HG02938 (cell line): ENCODE measurements around the gene SUMF1.
"Not testable (repeated sequence)": the region's sequence is repeated elsewhere in the genome, so short reads cannot be mapped to it uniquely, and the experiment has no call there.

Source experiments
- ATAC-seq: cut with Tn5 transposase; IDR thresholded peaks from one replicate; pipeline ENCODE4 v1.9.1; 2021; ENCODE audit warnings: mild to moderate bottlenecking, moderate library complexity; ENCODE audit not compliant: unreplicated experiment

Gene SUMF1

DNA sequence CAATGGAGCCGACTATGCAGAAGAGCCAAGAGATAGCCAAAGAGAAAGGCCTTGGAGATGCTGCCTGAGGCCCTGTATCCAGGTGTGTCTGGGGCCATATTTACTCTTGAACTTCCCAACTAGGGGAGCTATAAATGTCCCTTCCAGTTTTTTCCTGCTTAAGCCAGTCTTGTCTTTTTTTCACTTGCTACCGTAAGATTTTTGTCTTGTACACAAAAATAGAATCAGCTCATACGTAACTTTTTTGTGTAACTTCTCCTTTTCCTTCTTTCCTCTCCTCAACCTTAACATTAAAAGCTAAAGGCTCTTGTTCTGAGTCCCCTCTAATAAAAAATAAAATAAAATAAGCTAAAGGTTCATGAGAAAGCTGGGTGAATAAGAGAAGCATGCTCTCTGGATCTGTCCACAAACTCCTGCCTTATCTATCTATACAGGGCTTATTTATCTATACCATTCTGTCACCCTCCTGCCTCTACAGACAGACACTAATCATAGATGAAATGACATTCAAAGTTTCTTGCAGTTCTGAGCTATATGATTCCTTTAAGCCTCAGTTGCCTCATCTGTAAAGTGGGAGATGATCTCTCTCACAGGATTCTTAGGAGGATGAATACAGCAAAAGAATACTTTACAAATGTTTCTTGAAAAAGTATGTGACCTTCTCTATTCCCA, 4.6 kb downstream of the SUMF1 start:
- no peak for ATAC-seq

- no peak for ATAC-seq
Measured at GRCh38 chr3:4461468-4462090, 5.5 kb downstream of the SUMF1 start.

DNA sequence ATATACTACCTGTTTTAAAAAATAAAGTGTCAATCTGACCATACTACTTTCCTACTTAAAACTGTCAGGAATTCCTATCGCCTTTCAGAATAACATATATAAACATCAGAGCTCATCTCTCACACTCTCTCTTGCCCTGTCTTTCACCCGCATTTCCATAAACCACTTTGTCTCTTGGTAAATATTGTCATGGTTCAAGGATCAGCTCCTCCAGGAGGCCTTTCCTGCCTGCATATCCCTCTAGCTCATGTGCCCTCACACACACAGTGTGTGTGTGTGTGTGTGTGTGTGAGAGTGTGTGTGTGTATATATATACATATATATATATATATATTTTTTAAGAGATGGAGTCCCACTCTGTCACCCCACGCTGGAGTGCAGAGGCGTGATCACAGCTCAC, 6.7 kb downstream of the SUMF1 start:
- ATAC-seq: no peak

GRCh38 chr3:4458961-4459360, 8.1 kb downstream of the SUMF1 start:
- ATAC-seq: no peak

DNA sequence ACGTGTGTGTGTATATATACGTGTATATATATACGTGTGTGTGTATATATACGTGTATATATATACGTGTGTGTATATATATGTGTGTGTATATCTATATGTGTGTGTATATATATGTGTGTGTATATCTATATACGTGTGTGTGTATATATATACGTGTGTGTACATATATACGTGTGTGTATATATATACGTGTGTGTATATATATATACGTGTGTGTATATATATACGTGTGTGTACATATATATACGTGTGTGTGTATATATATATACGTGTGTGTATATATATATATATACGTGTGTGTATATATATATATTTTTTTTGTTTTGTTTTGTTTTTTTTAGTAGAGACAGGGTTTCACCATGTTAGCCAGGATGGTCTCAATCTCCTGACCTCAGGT, 10.3 kb downstream of the SUMF1 start:
- not testable (repeated sequence) for ATAC-seq

DNA sequence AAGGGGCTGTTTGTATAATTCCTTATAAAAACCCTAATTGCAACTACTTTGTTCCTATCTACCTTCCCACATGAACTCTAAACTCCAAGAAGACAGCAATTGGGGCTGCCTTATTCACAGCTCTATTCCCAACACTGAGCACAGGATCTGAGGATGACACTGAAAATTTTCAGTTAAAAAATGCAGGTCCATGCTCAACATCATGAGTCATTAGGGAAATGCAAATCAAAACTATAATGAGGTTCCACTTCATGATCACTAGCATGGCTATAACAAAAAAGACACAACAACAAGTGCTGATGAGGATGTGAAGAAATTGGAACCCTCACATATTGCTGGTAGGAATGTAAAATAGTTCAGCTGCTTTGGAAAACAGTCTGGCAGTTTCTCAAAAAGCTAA, 12.9 kb downstream of the SUMF1 start:
- ATAC-seq: no peak

DNA sequence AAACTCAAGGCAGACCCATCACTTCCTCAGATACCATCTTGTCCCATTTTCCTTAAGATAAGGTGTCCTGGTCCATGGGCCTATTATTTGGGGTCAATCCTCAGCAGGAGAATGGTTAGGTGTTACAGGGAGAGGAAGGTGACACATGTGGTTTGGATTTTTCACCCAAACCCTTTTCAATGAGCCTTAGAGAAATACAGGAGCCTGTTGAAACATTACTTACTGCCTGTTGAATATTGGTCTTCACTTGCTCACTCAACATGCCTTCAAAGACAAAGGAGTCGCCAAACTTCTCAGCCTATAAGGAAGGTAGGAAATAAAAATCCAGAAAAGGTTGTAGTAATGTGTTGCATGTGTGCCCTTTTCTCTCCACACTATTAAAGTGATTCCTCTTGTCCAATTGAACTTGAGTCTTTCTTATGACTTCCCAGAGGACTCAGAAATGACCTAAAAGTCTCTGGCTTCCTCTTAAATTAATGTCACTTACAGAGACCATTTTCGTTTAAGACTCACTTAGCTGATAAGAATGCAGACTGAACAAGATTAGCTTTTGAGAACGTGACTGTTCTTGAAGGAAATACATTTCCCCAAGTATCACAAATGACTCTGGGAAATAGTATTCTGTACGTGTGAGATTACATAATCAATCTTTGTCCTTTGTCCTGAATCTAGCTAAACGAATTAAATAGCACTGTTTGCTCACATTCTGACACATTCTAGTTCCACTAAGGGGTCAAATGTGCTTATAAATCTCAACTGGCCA, 17.8 kb downstream of the SUMF1 start:
- no peak for ATAC-seq

GRCh38 chr3:4448187-4448586, 18.9 kb downstream of the SUMF1 start:
- no peak for ATAC-seq

GRCh38 chr3:4447295-4447999, 19.6 kb downstream of the SUMF1 start:
- ATAC-seq: no peak

DNA sequence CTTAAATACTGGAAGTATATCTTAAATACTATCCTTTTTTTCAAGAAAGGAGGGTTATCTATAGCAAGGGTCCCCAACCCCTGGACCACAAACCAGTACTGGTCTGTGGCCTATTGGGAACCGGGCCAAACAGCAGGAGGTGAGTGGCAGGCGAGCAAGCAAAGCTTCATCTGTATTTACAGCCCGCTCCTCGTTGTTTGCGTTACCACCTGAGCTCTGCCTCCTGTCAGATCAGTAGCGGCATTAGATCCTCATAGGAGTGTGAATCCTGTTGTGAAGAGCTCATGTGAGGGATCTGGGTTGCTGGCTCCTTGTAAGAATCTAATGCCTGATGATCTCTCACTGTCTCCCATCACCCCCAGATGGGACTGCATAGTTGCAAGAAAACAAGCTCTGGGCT, 26.1 kb downstream of the SUMF1 start:
- no peak for ATAC-seq

DNA sequence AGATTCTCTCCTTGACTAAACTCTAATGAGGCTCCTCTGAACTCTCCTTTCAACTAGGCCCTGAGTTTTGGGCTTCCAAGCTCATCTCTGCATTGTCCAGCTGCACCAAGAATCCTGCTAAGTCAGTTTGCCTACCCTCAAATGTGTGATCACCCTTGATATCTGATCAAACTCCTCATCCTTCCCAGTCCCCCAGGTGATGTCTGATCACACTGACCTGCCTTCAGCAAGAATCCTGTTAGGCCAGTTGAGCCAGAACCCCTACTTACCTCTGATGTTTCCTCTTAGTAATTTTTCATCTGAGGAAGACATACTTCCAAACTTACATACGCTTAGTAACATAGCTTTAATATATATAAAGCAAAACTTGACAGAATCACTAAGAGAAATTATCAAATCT, 28.8 kb downstream of the SUMF1 start:
- no peak for ATAC-seq

DNA sequence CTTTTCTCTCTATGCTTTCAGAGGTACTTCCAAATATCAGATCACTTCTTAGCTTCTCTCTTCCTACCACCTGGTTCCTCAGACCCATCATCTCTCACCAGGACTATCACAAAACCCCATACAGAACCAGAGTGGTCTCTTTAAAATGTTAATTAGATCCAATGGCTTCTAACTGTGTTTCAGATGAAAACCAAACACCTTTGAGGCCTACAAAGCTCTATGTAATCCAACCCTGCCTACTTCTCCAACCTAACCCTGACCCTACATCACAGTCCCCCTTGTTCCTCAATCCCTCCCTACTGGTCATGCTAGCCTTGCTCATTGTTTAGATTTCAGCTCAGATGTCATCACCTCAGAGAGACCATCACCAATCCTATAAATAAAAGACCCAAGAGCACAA, 34.8 kb downstream of the SUMF1 start:
- no peak for ATAC-seq

GRCh38 chr3:4429648-4430350, 37.3 kb downstream of the SUMF1 start:
- ATAC-seq: no peak

- peak; percentile 90 for ATAC-seq
Measured at GRCh38 chr3:4426782-4427344, 40.2 kb downstream of the SUMF1 start.

GRCh38 chr3:4426261-4426781, 40.7 kb downstream of the SUMF1 start:
- ATAC-seq: no peak

- no peak for ATAC-seq
Measured at GRCh38 chr3:4425707-4426106, 41.4 kb downstream of the SUMF1 start.

DNA sequence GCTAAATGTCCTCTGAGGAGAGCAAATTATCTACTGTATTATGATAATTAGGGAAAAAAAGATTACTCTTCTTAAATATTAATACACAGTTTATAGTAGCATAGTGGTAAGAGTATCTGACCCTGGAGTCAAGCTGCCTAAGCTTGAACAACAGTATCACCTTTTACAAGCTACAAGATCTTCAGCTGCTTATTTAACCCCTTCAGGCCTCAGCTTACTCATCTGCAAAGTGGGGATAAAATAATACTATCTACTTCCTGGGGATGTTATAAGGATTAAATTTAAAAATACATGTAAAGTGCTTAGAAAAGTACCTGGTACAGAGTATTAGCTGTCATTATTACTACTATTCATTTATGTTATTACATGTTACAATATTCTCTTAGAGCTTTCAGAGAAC, 42.0 kb downstream of the SUMF1 start:
- no peak for ATAC-seq

- ATAC-seq: peak; percentile 80
Measured at GRCh38 chr3:4421121-4421520, 45.9 kb downstream of the SUMF1 start.

- no peak for ATAC-seq
Measured at GRCh38 chr3:4419920-4420319, 47.1 kb downstream of the SUMF1 start.

DNA sequence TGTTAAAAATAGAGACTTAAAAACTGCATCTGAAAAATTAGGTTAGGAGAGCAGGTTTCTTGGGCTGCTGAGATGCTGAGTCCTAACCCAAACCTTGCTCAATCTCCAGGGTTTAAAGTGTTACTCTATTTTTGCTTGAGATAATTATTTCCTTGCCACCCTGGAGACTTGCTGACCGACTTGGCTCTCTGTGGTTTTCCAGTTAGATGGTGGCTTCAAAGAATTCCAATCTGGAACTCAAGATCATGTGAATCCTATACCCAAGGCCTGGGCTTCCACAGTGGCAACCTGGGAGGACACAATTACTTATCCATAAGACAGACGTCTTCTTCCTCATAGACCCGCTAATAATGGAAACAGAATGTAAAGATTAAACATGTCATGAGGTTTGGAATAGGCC, 47.7 kb downstream of the SUMF1 start:
- no peak for ATAC-seq
